Smooth muscle cell (in vitro differentiated cells): Measurements from ENCODE around the gene ADAMTS8. TPM values are rescaled to one million over a fixed set of nuclear protein-coding genes. Genes with fewer than 3 reads are reported as not detected.

ENCODE experiments used
- DNase-seq: peaks from one replicate; lab custom pipeline; 2025; ENCODE audit not compliant: unreplicated experiment; lab: John Stamatoyannopoulos, UW
- H2AFZ ChIP-seq: fragments of 200-600 bp; sonication (generic); 2 replicates; pipeline ENCODE4 v1.6.0; 2016; ENCODE audit warnings: antibody characterized with exemption, low read depth, mild to moderate bottlenecking
- H3F3A ChIP-seq: fragments of 200-600 bp; sonication (generic); 2 replicates; pipeline ENCODE4 v1.6.0; 2017; ENCODE audit warnings: antibody characterized with exemption, low read depth
- H3K27ac ChIP-seq: fragments of 200-600 bp; sonication (generic); 2 replicates; pipeline ENCODE4 v1.5.1; 2016; ENCODE audit warnings: low read depth, mild to moderate bottlenecking
- H3K27me3 ChIP-seq: fragments of 200-600 bp; sonication (generic); 2 replicates; pipeline ENCODE4 v1.6.1; 2016; ENCODE audit warnings: low read depth, mild to moderate bottlenecking
- H3K36me3 ChIP-seq: fragments of 200-600 bp; sonication (generic); 2 replicates; pipeline ENCODE4 v1.5.1; 2016; ENCODE audit warnings: low read depth
- H3K4me1 ChIP-seq: fragments of 200-600 bp; sonication (generic); 2 replicates; pipeline ENCODE4 v1.5.1; 2016; ENCODE audit warnings: low read depth
- H3K4me2 ChIP-seq: fragments of 200-600 bp; sonication (generic); 2 replicates; pipeline ENCODE4 v1.6.0; 2016; ENCODE audit warnings: mild to moderate bottlenecking
- H3K4me3 ChIP-seq: fragments of 200-600 bp; sonication (generic); 2 replicates; pipeline ENCODE4 v1.5.1; 2016; ENCODE audit warnings: mild to moderate bottlenecking
- H3K79me2 ChIP-seq: fragments of 200-600 bp; sonication (generic); 2 replicates; pipeline ENCODE4 v1.6.0; 2016; ENCODE audit warnings: low read depth, mild to moderate bottlenecking
- H3K9ac ChIP-seq: fragments of 200-600 bp; sonication (generic); 2 replicates; pipeline ENCODE4 v1.6.0; 2016; ENCODE audit warnings: low read depth
- H3K9me3 ChIP-seq: fragments of 200-600 bp; sonication (generic); replicated peaks from 2 replicates; pipeline ENCODE4 v1.5.1; 2016; ENCODE audit warnings: low read depth
- H4K20me1 ChIP-seq: fragments of 200-600 bp; sonication (generic); 2 replicates; pipeline ENCODE4 v1.6.0; 2016; ENCODE audit warnings: low read depth
- WGBS: methylation state at CpG from one replicate; pipeline ENCODE4 v1.1.7; 2016; ENCODE audit warnings: low lambda C conversion rate; 5-methylcytosine and 5-hydroxymethylcytosine counted together
- polyA plus RNA-seq: library from polyadenylated mRNA; unstranded; fragments of >200 nt; fragmentation: Nextera tagmentation; extraction: Ambion mirVana; gene quantifications from 2 replicates; pipeline ENCODE4 v1.2.1, GENCODE V29; 2016
- total RNA-seq: library from RNA; depleted of rRNA; stranded (reverse); fragments of >200 nt; gene quantifications from 2 replicates; pipeline ENCODE4 v1.2.3, GENCODE V29; 2014
- TF ChIP-seq, protein P1 (sequence below): fragments of 200-600 bp; sonication (generic); IDR thresholded peaks from 2 replicates; pipeline ENCODE4 v1.5.1; 2017; ENCODE audit warnings: borderline replicate concordance, mild to moderate bottlenecking, antibody characterized with exemption; ENCODE audit not compliant: insufficient read depth, poor library complexity, severe bottlenecking

The ADAMTS8 gene
- total and polyA plus RNA-seq, 2 experiments from 2014 or later: not detected

DNA sequence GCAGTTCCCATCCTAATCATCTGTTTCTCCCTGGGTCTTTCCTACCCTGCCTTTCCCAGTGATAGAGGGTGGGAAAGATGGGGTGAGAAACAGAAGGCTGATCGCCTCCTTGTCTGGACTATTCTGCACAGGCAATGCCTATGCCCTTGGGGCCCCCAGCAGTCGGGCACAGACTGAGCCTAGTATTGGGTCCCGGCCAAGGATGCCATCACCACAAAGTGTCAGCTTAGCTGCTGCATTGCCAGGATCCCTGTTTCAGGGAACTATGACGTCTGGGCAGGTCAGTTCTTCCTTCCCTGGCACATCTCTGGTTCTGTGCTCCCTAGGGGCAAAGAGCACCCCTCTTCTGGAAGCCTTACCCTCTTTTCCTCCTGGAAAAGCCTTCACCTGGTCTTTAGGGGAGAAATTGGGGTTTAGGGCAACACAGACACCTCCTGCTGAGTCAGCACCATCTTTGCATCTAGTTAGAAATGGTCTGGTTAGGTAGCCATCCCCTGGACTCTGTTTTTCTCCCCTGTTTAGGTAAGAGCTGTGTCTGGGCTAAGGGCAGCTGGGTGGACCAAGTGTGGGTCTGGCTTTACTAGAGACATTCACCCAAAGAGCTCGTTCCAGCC lies 2.1 kb downstream of the ADAMTS8 start:
- Histone ChIP-seq H3K27ac (no peak overlapping the region), H3K36me3 (no peaks in the 10 kb centered on the region), H3K9ac (no peak overlapping the region), H4K20me1 (no peaks in the 10 kb centered on the region), H3F3A (no peaks in the 10 kb centered on the region), H2AFZ (no peak overlapping the region), H3K9me3 (no peaks in the 10 kb centered on the region), H3K4me3 (no peak overlapping the region), H3K79me2 (no peaks in the 10 kb centered on the region), H3K27me3 (peaks cover 95% of the 10 kb centered on the region), H3K4me2 (no peak overlapping the region), H3K4me1 (peaks cover 4% of the 10 kb centered on the region)
- TF ChIP-seq, protein P1, sequence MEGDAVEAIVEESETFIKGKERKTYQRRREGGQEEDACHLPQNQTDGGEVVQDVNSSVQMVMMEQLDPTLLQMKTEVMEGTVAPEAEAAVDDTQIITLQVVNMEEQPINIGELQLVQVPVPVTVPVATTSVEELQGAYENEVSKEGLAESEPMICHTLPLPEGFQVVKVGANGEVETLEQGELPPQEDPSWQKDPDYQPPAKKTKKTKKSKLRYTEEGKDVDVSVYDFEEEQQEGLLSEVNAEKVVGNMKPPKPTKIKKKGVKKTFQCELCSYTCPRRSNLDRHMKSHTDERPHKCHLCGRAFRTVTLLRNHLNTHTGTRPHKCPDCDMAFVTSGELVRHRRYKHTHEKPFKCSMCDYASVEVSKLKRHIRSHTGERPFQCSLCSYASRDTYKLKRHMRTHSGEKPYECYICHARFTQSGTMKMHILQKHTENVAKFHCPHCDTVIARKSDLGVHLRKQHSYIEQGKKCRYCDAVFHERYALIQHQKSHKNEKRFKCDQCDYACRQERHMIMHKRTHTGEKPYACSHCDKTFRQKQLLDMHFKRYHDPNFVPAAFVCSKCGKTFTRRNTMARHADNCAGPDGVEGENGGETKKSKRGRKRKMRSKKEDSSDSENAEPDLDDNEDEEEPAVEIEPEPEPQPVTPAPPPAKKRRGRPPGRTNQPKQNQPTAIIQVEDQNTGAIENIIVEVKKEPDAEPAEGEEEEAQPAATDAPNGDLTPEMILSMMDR: no peak
- WGBS: 86% methylated on average over 5 of the region's 5 CpGs
- no peak for DNase-seq

DNA sequence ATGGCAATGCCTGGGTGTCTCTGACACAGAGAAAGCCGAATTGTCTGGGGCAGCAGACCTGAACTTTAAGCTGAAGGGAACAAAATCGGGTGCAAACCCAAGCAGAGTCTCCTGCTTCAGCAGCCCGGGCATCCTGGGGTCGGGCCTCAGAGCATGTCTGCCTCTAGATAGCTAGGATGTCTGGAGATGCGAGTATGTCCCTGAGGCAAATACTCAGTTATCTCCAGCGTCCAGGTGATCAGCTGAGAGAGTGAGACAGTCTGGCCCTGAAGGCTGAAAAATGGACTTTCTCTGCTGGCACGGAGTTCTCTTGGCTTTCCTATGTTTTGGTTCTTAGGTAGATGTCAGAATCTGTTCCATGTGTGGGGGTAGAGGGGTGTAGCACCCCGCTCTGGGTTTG lies 3.3 kb downstream of the ADAMTS8 start:
- H3K36me3 ChIP-seq: no peaks in the 10 kb centered on the region
- no peaks in the 10 kb centered on the region for H3K79me2 ChIP-seq
- no peak overlapping the region for H3K4me3 ChIP-seq
- WGBS: 83% methylated on average over 8 of the region's 8 CpGs
- no peaks in the 10 kb centered on the region for H3F3A ChIP-seq
- no peak overlapping the region for H2AFZ ChIP-seq
- no peak overlapping the region for H3K27ac ChIP-seq
- no peaks in the 10 kb centered on the region for H4K20me1 ChIP-seq
- TF ChIP-seq, protein P1: no peak
- H3K4me2 ChIP-seq: no peak overlapping the region
- no peak for DNase-seq
- H3K9ac ChIP-seq: no peak overlapping the region
- H3K4me1 ChIP-seq: peaks cover 4% of the 10 kb centered on the region
- no peaks in the 10 kb centered on the region for H3K9me3 ChIP-seq
- peaks cover 98% of the 10 kb centered on the region for H3K27me3 ChIP-seq

DNA sequence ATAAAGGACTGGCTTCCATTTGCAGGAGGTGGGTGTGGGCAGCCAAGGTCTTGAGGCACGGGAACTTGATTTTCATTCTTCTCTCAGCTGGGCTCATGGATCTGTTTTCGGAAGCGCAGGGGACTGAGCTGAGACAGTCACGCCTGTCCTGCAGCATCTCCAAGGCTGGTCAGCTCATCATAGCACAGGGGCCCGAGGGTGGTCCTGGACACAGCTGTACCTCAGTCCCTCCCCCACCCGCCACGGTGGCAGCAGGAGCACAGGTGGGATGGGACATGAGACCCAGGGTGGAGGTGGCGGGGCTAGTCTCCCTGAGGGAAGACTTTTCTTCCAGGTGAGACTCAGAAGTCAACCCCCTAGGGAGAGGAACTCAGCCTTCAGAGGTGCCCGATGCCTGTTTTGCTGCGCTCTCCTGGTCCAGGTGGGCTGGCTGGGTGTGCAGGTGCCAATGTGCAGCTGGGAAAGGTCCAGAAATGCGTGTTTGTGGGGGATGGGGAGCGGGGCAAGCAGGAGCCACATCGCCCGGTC lies 3.7 kb downstream of the ADAMTS8 start:
- Histone ChIP-seq H3K9me3 (no peaks in the 10 kb centered on the region), H4K20me1 (no peaks in the 10 kb centered on the region), H3K79me2 (no peaks in the 10 kb centered on the region), H3K4me3 (no peak overlapping the region), H3K4me1 (peaks cover 4% of the 10 kb centered on the region), H3K27me3 (peaks cover 98% of the 10 kb centered on the region), H3K36me3 (no peaks in the 10 kb centered on the region), H3K9ac (no peak overlapping the region), H3K4me2 (no peak overlapping the region), H3F3A (no peaks in the 10 kb centered on the region), H2AFZ (no peak overlapping the region), H3K27ac (no peak overlapping the region)
- TF ChIP-seq, protein P1: no peak
- WGBS: 96% methylated on average over 14 of the region's 14 CpGs
- no peak for DNase-seq
